Mesothelial cell of epicardium (in vitro differentiated cells): ENCODE results near the gene RBMS1. TPM values are rescaled to one million over a fixed set of nuclear protein-coding genes. Genes with fewer than 3 reads are reported as not detected.

Experiments used
- DNase-seq, 2 experiments: peaks; one replicate each; pipeline ENCODE4 v3.0.0; 2021; ENCODE audit warnings: low spot score in 2 of 2; ENCODE audit not compliant: unreplicated experiment in 2 of 2
- H3K27ac Mint-ChIP-seq: 2 replicates; pipeline ENCODE4 v1.8.0; 2021; ENCODE audit warnings: mixed read lengths
- H3K27me3 Mint-ChIP-seq: 2 replicates; pipeline ENCODE4 v1.8.0; 2021; ENCODE audit warnings: low read depth, mixed read lengths
- H3K36me3 Mint-ChIP-seq: 2 replicates; pipeline ENCODE4 v1.8.0; 2021; ENCODE audit warnings: mixed read lengths
- H3K4me1 Mint-ChIP-seq: 2 replicates; pipeline ENCODE4 v1.8.0; 2021; ENCODE audit warnings: mixed read lengths
- H3K4me3 Mint-ChIP-seq: 2 replicates; pipeline ENCODE4 v1.8.0; 2021; ENCODE audit warnings: mild to moderate bottlenecking, moderate library complexity, mixed read lengths
- H3K9me3 Mint-ChIP-seq: 2 replicates; pipeline ENCODE4 v1.8.0; 2021; ENCODE audit warnings: mixed read lengths
- CTCF ChIP-seq: fragments of 200-600 bp; sonication (generic); IDR thresholded peaks from one replicate; pipeline ENCODE4 v1.5.0; 2021; ENCODE audit warnings: antibody characterized with exemption; ENCODE audit not compliant: unreplicated experiment
- total RNA-seq: library from RNA; stranded (reverse); gene quantifications from 3 replicates; pipeline ENCODE4 v1.2.1, GENCODE V29; 2021

The RBMS1 gene
- total RNA-seq, 1 donor from 2014 or later, result 128 TPM

GRCh38 chr2:160407393-160408172 is 86.0 kb downstream of the RBMS1 start:
- Mint-ChIP-seq H3K36me3 (no peaks in the 10 kb centered on the region), H3K27me3 (no peaks in the 10 kb centered on the region), H3K4me1 (peaks cover 52% of the 10 kb centered on the region), H3K9me3 (no peaks in the 10 kb centered on the region), H3K27ac (peak overlapping the region; percentile 93), H3K4me3 (peak overlapping the region; percentile 79)
- DNase-seq, result peak; percentile 41 to 76
- no peak for TF ChIP-seq CTCF

GRCh38 chr2:160406591-160407392 is 86.8 kb downstream of the RBMS1 start:
- Mint-ChIP-seq H3K27ac (peak overlapping the region; percentile 96), H3K9me3 (no peaks in the 10 kb centered on the region), H3K4me1 (peaks cover 54% of the 10 kb centered on the region), H3K27me3 (no peaks in the 10 kb centered on the region), H3K4me3 (peak overlapping the region; percentile 79), H3K36me3 (no peaks in the 10 kb centered on the region)
- DNase-seq, result peak in 1 of 2 experiments; percentile 25
- TF ChIP-seq CTCF, result no peak

- no peak for TF ChIP-seq CTCF
- H3K9me3 Mint-ChIP-seq, result no peaks in the 10 kb centered on the region
- DNase-seq, result no peak
Observed at GRCh38 chr2:160405077-160405867, 88.3 kb downstream of the RBMS1 start.

GRCh38 chr2:160402997-160403979 is 90.3 kb downstream of the RBMS1 start:
- no peak overlapping the region for H3K4me3 Mint-ChIP-seq
- DNase-seq, result no peak
- H3K4me1 Mint-ChIP-seq, result peaks cover 38% of the 10 kb centered on the region
- H3K9me3 Mint-ChIP-seq, result no peaks in the 10 kb centered on the region
- no peak for TF ChIP-seq CTCF
- no peaks in the 10 kb centered on the region for H3K27me3 Mint-ChIP-seq
- H3K27ac Mint-ChIP-seq, result no peak overlapping the region
- no peaks in the 10 kb centered on the region for H3K36me3 Mint-ChIP-seq

More at GRCh38 chr2:160405077-160405867, 88.3 kb downstream of the RBMS1 start:
- peaks cover 53% of the 10 kb centered on the region for H3K4me1 Mint-ChIP-seq
- peak overlapping the region; percentile 86 for H3K27ac Mint-ChIP-seq
- H3K36me3 Mint-ChIP-seq, result no peaks in the 10 kb centered on the region
- no peaks in the 10 kb centered on the region for H3K27me3 Mint-ChIP-seq
- peak overlapping the region; percentile 79 for H3K4me3 Mint-ChIP-seq
